HepG2 (cell line): ENCODE measurements around the gene RAB42. TPM values are rescaled to one million over a fixed set of nuclear protein-coding genes. Genes with fewer than 3 reads are reported as not detected.

Experiments used
- ARHGAP35 ChIP-seq: sonication (generic); formaldehyde crosslinking; IDR thresholded peaks from 2 replicates; pipeline ENCODE4 v1.9.0; 2022; ENCODE audit warnings: mild to moderate bottlenecking, inconsistent platforms, moderate library complexity, missing genetic modification reagents, borderline replicate concordance
- ARID5B ChIP-seq: IDR thresholded peaks from 2 replicates; pipeline ENCODE4 v1.4.0; 2020; ENCODE audit warnings: mild to moderate bottlenecking, missing genetic modification reagents
- FOXA1 ChIP-seq, 2 experiments: fragments of 450-650 bp in 1 of 2; sonication (generic) in 1 of 2; formaldehyde crosslinking in 1 of 2; IDR thresholded peaks; 2 replicates each; pipeline versions ENCODE4 v1.4.0 to v1.6.1; 2016 to 2020; ENCODE audit warnings: missing genetic modification reagents in 1 of 2
- FOXA3 ChIP-seq: IDR thresholded peaks from 2 replicates; pipeline ENCODE4 v1.6.1; 2016; ENCODE audit warnings: missing genetic modification reagents, missing compliant biosample characterization
- GATAD2A ChIP-seq: IDR thresholded peaks from 2 replicates; pipeline ENCODE4 v1.6.1; 2016
- HINFP ChIP-seq: sonication (generic); formaldehyde crosslinking; IDR thresholded peaks from 2 replicates; pipeline ENCODE4 v1.4.0; 2020; ENCODE audit warnings: low read depth, mild to moderate bottlenecking, missing genetic modification reagents
- NR2F1 ChIP-seq, 2 experiments: fragments of 450-650 bp in 1 of 2; formaldehyde crosslinking in 1 of 2; IDR thresholded peaks; 2 replicates each; pipeline versions ENCODE4 v1.5.0 to v1.6.1; 2016 to 2020; ENCODE audit warnings: mild to moderate bottlenecking in 1 of 2, missing compliant biosample characterization in 1 of 2, missing genetic modification reagents in 1 of 2, moderate library complexity in 1 of 2
- RARA ChIP-seq: IDR thresholded peaks from 2 replicates; pipeline ENCODE4 v1.6.1; 2016; ENCODE audit warnings: missing genetic modification reagents, missing compliant biosample characterization
- SNAI1 ChIP-seq: sonication (generic); formaldehyde crosslinking; IDR thresholded peaks from 2 replicates; pipeline ENCODE4 v1.5.0; 2020; ENCODE audit warnings: mild to moderate bottlenecking, missing genetic modification reagents, borderline replicate concordance
- SOX13 ChIP-seq, 3 experiments: fragments of 450-650 bp in 1 of 3; sonication (generic) in 1 of 3; formaldehyde crosslinking in 1 of 3; IDR thresholded peaks in 2 of 3; conservative IDR thresholded peaks in 1 of 3; 2 replicates each; pipeline versions ENCODE4 v1.5.0 to v1.6.1; 2016 to 2020; ENCODE audit warnings: antibody characterized with exemption in 1 of 3, mild to moderate bottlenecking in 1 of 3, missing compliant biosample characterization in 1 of 3, missing genetic modification reagents in 1 of 3, moderate library complexity in 1 of 3
- SRF ChIP-seq: IDR thresholded peaks from 2 replicates; pipeline ENCODE4 v1.6.1; 2011; ENCODE audit warnings: mild to moderate bottlenecking, low read depth, low read length, moderate library complexity
- THYN1 ChIP-seq: sonication (generic); formaldehyde crosslinking; IDR thresholded peaks from 2 replicates; pipeline ENCODE4 v1.8.1; 2023; ENCODE audit warnings: low read depth, mild to moderate bottlenecking, moderate library complexity, missing genetic modification reagents, borderline replicate concordance
- ZBTB20 ChIP-seq: sonication (generic); formaldehyde crosslinking; IDR thresholded peaks from 2 replicates; pipeline ENCODE4 v1.8.1; 2023; ENCODE audit warnings: missing genetic modification reagents, low read depth, mild to moderate bottlenecking, borderline replicate concordance
- ZNF142 ChIP-seq: sonication (generic); formaldehyde crosslinking; IDR thresholded peaks from 2 replicates; pipeline ENCODE4 v1.4.0; 2020; ENCODE audit warnings: missing genetic modification reagents
- ZNF160 ChIP-seq: sonication (generic); formaldehyde crosslinking; IDR thresholded peaks from 2 replicates; pipeline ENCODE4 v1.8.0; 2022; ENCODE audit warnings: mild to moderate bottlenecking, inconsistent platforms, missing genetic modification reagents
- ZNF782 ChIP-seq: sonication (generic); formaldehyde crosslinking; IDR thresholded peaks from 2 replicates; pipeline ENCODE4 v1.4.0; 2020; ENCODE audit warnings: missing genetic modification reagents, mild to moderate bottlenecking, borderline replicate concordance
- polyA plus RNA-seq, 8 experiments: library from polyadenylated mRNA; depleted of rRNA in 3 of 8; stranded (reverse) in 7 of 8; unstranded in 1 of 8; fragments of >200 nt; fragmentation: Illumina TruSeq in 4 of 8; extraction: Trizol in 4 of 8; gene quantifications; 2 replicates each; pipeline versions ENCODE4 v1.2.1 to v1.2.3, GENCODE V29; 2011 to 2016; ENCODE audit warnings: low read depth in 4 of 8, missing spikeins in 1 of 8, mixed read lengths in 1 of 8; ENCODE audit not compliant: insufficient read depth in 1 of 8
- total RNA-seq, 5 experiments: library from RNA; depleted of rRNA; stranded (reverse); fragments of >200 nt; fragmentation: Illumina TruSeq; extraction: Trizol; gene quantifications; 2 replicates each; pipeline ENCODE4 v1.2.3, GENCODE V29; 2016; ENCODE audit warnings: low read depth in 1 of 5

RAB42 gene
- total and polyA plus RNA-seq, 2 of the 13 experiments (the other 11 are each of a cell fraction or from before 2014, with no cell fraction given), result 10.4 to 166 TPM

GRCh38 chr1:28606771-28607170 lies 14.7 kb downstream of the RAB42 start (continued):
- TF ChIP-seq HINFP (CRISPR knock-in tag) (no peak), SNAI1 (CRISPR knock-in tag) (no peak), ARID5B (CRISPR knock-in tag) (peak; percentile 43; the same call in 1 of the 2 replicates), ZNF160 (no peak), FOXA3 (CRISPR knock-in tag) (peak; percentile 43; the same call in 1 of the 2 replicates), ZNF782 (no peak), ZBTB20 (CRISPR knock-in tag) (peak; percentile 60; the same call in 1 of the 2 replicates), ARHGAP35 (no peak), THYN1 (CRISPR knock-in tag) (no peak), SOX13 (IDR thresholded peaks at IDR 0.05) (no peak), SOX13 (CRISPR knock-in tag; conservative IDR thresholded peaks at IDR 0.05 in 1 of 2, IDR thresholded peaks at IDR 0.05 in 1 of 2) (peak in 1 of 2 experiments; percentile 32; a peak in 1 of 4 replicates), NR2F1 (CRISPR knock-in tag; IDR thresholded peaks at IDR 0.05) (0 out of 4 replicates have a peak, but pooled peaks of 1 of the 2 experiments have one; percentile 43), FOXA1 (IDR thresholded peaks at IDR 0.05) (no peak), FOXA1 (CRISPR knock-in tag; IDR thresholded peaks at IDR 0.05) (peak; percentile 58), GATAD2A (0 out of 2 replicates have a peak, but pooled peaks have one; percentile 37), ZNF142 (CRISPR knock-in tag) (no peak), RARA (peak; percentile 67), SRF (peak; percentile 51; the same call in 1 of the 2 replicates)
